Spinal cord (tissue), 10 donors: Measurements from ENCODE around the gene TTC6. TPM values are rescaled to one million over a fixed set of nuclear protein-coding genes. Genes with fewer than 3 reads are reported as not detected.

Experiments used
- DNase-seq, 6 donors: peaks; one replicate each; pipeline versions ENCODE4 v3.0.0 to v3.0.0-alpha.2; 2013 to 2015; ENCODE audit warnings: low spot score in 6 of 6, low read depth in 4 of 6
- H3K27ac ChIP-seq: one replicate; pipeline ENCODE4 v1.5.1; 2013; ENCODE audit warnings: low read depth, low read length, control low read depth
- H3K27me3 ChIP-seq: one replicate; pipeline ENCODE4 v1.6.1; 2013; ENCODE audit warnings: low read length; ENCODE audit not compliant: control insufficient read depth, insufficient read depth
- H3K36me3 ChIP-seq: one replicate; pipeline ENCODE4 v1.6.1; 2013; ENCODE audit warnings: low read length; ENCODE audit not compliant: control insufficient read depth, insufficient read depth
- H3K4me1 ChIP-seq: one replicate; pipeline ENCODE4 v1.6.1; 2013; ENCODE audit warnings: low read length; ENCODE audit not compliant: control insufficient read depth, insufficient read depth
- H3K4me3 ChIP-seq: one replicate; pipeline ENCODE4 v1.5.1; 2013; ENCODE audit warnings: low read depth, low read length, control low read depth
- H3K9me3 ChIP-seq: one replicate; pipeline ENCODE4 v1.6.1; 2013; ENCODE audit warnings: low read length; ENCODE audit not compliant: control insufficient read depth, insufficient read depth
- WGBS: methylation state at CpG from one replicate; pipeline ENCODE4 v1.1.5; 2013; ENCODE audit warnings: missing lambda C conversion rate; ENCODE audit not compliant: insufficient coverage; 5-methylcytosine and 5-hydroxymethylcytosine counted together
- polyA plus RNA-seq, 2 donors: library from polyadenylated mRNA; unstranded; fragments of 120-200 nt; gene quantifications; one replicate each; pipeline ENCODE4 v1.2.1, GENCODE V29; 2013; ENCODE audit not compliant: insufficient read length in 2 of 2
- total RNA-seq, 2 donors: library from RNA; depleted of rRNA in 1 of 2; stranded (reverse); fragments of 120-200 nt in 1 of 2; fragments of >200 nt in 1 of 2; gene quantifications; one replicate each; pipeline versions ENCODE4 v1.2.3 to v1.2.4, GENCODE V29; 2013 to 2014
- donor health status: healthy.

TTC6 gene
- total and polyA plus RNA-seq, 4 donors = 2.0 to 6.7 (median 3.5) TPM

GRCh38 chr14:37620856-37621255 is 25.4 kb downstream of the TTC6 start:
- Histone ChIP-seq H3K27me3 (peaks cover 27% of the 10 kb centered on the region), H3K4me3 (no peak overlapping the region), H3K36me3 (no peaks in the 10 kb centered on the region), H3K9me3 (peaks cover 8% of the 10 kb centered on the region), H3K27ac (no peak overlapping the region), H3K4me1 (peaks cover 8% of the 10 kb centered on the region)
- DNase-seq = no peak

- 2% methylated on average over 81 of the region's 81 CpGs for WGBS
- Histone ChIP-seq H3K4me1 (peaks cover 8% of the 10 kb centered on the region), H3K27me3 (peaks cover 27% of the 10 kb centered on the region), H3K9me3 (no peaks in the 10 kb centered on the region), H3K4me3 (peak overlapping the region; percentile 35), H3K27ac (peak overlapping the region; percentile 33), H3K36me3 (no peaks in the 10 kb centered on the region)
- DNase-seq = peak in 2 of 6 donors; percentile 47 to 53
Observed at GRCh38 chr14:37622231-37622923, 26.9 kb downstream of the TTC6 start.

GRCh38 chr14:37623426-37623951 is 28.1 kb downstream of the TTC6 start:
- no peaks in the 10 kb centered on the region for H3K9me3 ChIP-seq
- peaks cover 8% of the 10 kb centered on the region for H3K4me1 ChIP-seq
- DNase-seq = peak in 2 of 6 donors; percentile 53 to 70
- no CpG with 5 or more reads among the region's 1 CpG for WGBS
- no peak overlapping the region for H3K4me3 ChIP-seq
- H3K36me3 ChIP-seq = no peaks in the 10 kb centered on the region
- H3K27me3 ChIP-seq = peaks cover 27% of the 10 kb centered on the region
- H3K27ac ChIP-seq = no peak overlapping the region

DNA sequence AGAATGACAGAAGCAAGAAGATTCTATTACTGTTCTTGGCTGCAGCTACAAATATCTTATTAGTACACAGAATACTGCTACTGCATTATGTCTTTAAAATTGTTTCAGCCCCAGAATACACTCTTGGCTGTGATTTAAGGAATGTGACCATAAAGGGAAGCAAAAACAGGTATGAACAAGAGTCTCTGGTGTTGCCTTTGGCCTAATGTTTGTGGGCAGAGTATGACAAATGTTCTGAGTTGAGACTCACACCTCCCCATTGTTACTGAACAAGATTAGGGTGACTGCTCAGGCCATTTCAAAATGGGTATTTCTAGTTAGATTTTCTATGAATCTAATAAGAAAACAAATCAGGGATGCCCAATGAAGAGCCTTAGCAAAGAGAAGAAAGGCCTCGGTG is 28.5 kb downstream of the TTC6 start:
- Histone ChIP-seq H3K4me1 (peaks cover 8% of the 10 kb centered on the region), H3K27me3 (peaks cover 27% of the 10 kb centered on the region), H3K9me3 (no peaks in the 10 kb centered on the region), H3K36me3 (no peaks in the 10 kb centered on the region), H3K4me3 (no peak overlapping the region), H3K27ac (no peak overlapping the region)
- WGBS = 100% methylated on average over 1 of the region's 1 CpG
- DNase-seq = no peak

DNA sequence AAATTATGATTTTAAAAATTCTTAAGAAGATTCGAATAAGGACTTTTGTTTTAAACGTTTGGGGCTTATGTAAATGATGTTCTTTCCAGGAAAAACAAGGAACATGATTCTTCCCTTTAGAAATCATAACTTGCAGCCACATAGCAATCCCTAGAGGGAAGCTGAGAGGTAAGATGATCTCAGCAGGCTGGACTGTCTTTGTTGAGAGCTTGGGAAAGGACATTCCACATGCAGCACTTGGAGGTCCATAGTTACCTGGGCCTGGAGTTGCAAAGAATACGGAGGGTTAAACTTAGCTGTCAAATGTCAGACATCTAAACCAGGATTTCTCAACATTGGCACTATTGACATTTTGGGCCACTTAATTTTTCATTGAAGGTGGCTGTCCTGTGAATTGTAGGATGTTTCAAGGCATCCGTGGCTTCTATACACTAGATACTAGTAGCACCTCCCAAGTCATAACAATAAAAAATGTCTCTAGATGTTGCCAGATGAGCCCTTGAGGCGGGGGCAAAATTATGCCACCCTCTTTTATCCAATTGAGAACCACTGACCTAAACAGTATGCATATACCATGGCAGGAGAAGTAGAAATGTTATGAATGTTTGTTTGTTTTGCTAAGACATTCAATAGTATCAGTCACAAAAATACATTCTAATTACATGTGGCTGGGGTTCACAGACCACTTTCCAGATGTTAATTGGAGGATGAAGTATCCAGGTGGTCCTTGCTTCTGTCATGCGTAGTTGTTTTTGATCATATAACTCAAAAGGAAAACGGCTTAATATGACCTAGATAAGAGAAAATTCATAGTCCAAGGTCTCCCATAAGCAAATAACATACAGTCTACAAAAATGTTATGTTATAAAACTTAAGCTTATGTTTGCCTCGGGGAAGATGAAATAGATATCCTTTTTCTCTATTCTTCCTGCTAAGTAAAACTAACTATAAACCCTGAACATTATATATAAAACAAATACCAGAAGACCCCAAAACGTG is 30.5 kb downstream of the TTC6 start:
- Histone ChIP-seq H3K27me3 (peaks cover 22% of the 10 kb centered on the region), H3K4me1 (peaks cover 8% of the 10 kb centered on the region), H3K4me3 (no peak overlapping the region), H3K9me3 (no peaks in the 10 kb centered on the region), H3K27ac (no peak overlapping the region), H3K36me3 (no peaks in the 10 kb centered on the region)
- no CpG with 5 or more reads among the region's 9 CpGs for WGBS
- DNase-seq = no peak

DNA sequence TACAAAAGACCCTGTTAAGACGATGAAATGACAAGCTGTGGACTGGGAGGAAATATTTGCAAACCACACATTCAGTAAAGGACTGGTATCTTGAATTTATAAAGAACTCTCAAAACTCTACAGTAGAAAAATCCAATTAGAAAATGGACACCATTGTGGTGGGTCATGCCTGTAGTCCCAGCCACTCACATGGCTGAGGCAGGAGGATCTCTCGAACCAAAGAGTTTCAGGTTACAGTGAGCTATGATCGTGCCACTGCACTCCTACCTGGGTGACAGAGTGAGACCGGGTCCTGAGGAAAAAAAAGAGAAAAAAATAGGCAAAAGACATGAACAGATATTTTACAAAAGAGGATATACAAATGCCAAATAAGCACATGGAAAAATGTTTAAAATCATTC is 41.9 kb downstream of the TTC6 start:
- Histone ChIP-seq H3K27ac (no peak overlapping the region), H3K9me3 (no peaks in the 10 kb centered on the region), H3K36me3 (no peaks in the 10 kb centered on the region), H3K4me3 (no peak overlapping the region), H3K4me1 (no peaks in the 10 kb centered on the region), H3K27me3 (no peaks in the 10 kb centered on the region)
- WGBS = no CpG with 5 or more reads among the region's 4 CpGs
- no peak for DNase-seq

DNA sequence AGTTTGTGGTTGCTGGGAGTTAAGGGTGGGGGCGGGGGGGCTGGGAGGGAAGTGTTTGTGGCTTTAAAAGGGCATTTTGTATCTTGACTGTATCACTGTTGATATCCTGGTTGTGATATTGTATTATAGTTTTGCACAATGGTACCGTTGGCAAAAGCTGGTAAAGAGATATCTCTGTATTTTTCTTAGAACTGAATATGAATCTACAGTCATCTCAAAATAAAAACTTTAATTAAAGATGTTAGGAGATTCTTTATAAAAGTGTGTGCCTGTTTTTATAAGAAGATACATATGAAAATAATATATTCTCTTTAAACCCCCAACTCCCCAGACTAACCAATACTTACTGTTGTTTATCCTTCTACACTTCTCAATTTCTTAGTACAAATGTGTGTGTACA is 43.2 kb downstream of the TTC6 start:
- H3K27ac ChIP-seq = no peak overlapping the region
- no peaks in the 10 kb centered on the region for H3K36me3 ChIP-seq
- H3K27me3 ChIP-seq = no peaks in the 10 kb centered on the region
- WGBS = 100% methylated on average over 1 of the region's 2 CpGs
- no peaks in the 10 kb centered on the region for H3K9me3 ChIP-seq
- no peak for DNase-seq
- H3K4me3 ChIP-seq = no peak overlapping the region
- no peaks in the 10 kb centered on the region for H3K4me1 ChIP-seq

DNA sequence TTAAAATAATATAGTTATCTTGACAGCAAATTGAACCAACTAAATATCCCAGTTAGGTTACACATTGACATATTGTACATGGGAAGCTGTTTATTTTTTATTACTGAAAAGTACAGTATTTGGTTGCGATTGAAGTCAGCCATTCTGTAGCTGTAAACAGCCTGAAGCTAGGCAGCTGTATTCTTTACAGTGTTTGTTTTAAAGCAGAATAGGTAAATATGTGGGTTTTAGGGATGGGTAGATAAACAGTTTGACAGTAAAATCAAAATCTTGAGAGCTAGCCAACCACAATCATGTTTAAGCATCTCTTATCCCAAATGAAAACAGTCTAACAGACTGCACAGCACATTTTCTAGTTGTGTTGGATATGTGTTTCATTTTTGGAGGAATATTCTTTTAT is 45.7 kb downstream of the TTC6 start:
- peak in 1 of 6 donors; percentile 13 for DNase-seq
- no peaks in the 10 kb centered on the region for H3K27me3 ChIP-seq
- H3K4me3 ChIP-seq = no peak overlapping the region
- H3K27ac ChIP-seq = no peak overlapping the region
- WGBS = no CpG with 5 or more reads among the region's 1 CpG
- no peaks in the 10 kb centered on the region for H3K9me3 ChIP-seq
- no peaks in the 10 kb centered on the region for H3K4me1 ChIP-seq
- no peaks in the 10 kb centered on the region for H3K36me3 ChIP-seq

GRCh38 chr14:37642125-37642524 is 46.7 kb downstream of the TTC6 start:
- no peaks in the 10 kb centered on the region for H3K9me3 ChIP-seq
- WGBS = 100% methylated on average over 1 of the region's 3 CpGs
- no peak for DNase-seq

More at GRCh38 chr14:37642125-37642524, 46.7 kb downstream of the TTC6 start:
- no peaks in the 10 kb centered on the region for H3K36me3 ChIP-seq
- H3K27me3 ChIP-seq = no peaks in the 10 kb centered on the region
- no peak overlapping the region for H3K27ac ChIP-seq
- no peaks in the 10 kb centered on the region for H3K4me1 ChIP-seq
- no peak overlapping the region for H3K4me3 ChIP-seq
